Mucosa of stomach (tissue), 1 donor: ENCODE results near the gene NBPF9.
"Not testable (repeated sequence)": the region's sequence is repeated elsewhere in the genome, so short reads cannot be mapped to it uniquely, and the experiment has no call there.

Experiments
- H3K27me3 ChIP-seq: one replicate; pipeline ENCODE4 v1.7.0; 2013; ENCODE audit warnings: mild to moderate bottlenecking, low read length; ENCODE audit not compliant: control insufficient read depth, insufficient read depth
- H3K36me3 ChIP-seq: one replicate; pipeline ENCODE4 v1.7.0; 2013; ENCODE audit warnings: low read length; ENCODE audit not compliant: control insufficient read depth, insufficient read depth
- H3K4me1 ChIP-seq: one replicate; pipeline ENCODE4 v1.7.0; 2013; ENCODE audit warnings: mild to moderate bottlenecking, low read length; ENCODE audit not compliant: control insufficient read depth, insufficient read depth
- H3K4me3 ChIP-seq: one replicate; pipeline ENCODE4 v1.7.0; 2013; ENCODE audit warnings: low read length
- H3K9ac ChIP-seq: one replicate; pipeline ENCODE4 v1.7.0; 2013; ENCODE audit warnings: mild to moderate bottlenecking, low read length, moderate library complexity
- H3K9me3 ChIP-seq: one replicate; pipeline ENCODE4 v1.7.0; 2013; ENCODE audit warnings: mild to moderate bottlenecking, low read length, moderate library complexity; ENCODE audit not compliant: control insufficient read depth
- donor health status: Pancreatic carcinoma.

NBPF9 gene

GRCh38 chr1:149075505-149076127 is 27.7 kb downstream of the NBPF9 start:
- H3K4me1 ChIP-seq, H3K4me3 ChIP-seq, H3K9me3 ChIP-seq, H3K27me3 ChIP-seq, H3K36me3 ChIP-seq, H3K9ac ChIP-seq: not testable (repeated sequence)

GRCh38 chr1:149064611-149065010 is 38.7 kb downstream of the NBPF9 start:
- H3K27me3 ChIP-seq, H3K4me1 ChIP-seq, H3K9me3 ChIP-seq, H3K36me3 ChIP-seq, H3K9ac ChIP-seq, H3K4me3 ChIP-seq: not testable (repeated sequence)

GRCh38 chr1:149043056-149043455 is 60.3 kb downstream of the NBPF9 start:
- H3K36me3 ChIP-seq, H3K27me3 ChIP-seq, H3K9me3 ChIP-seq, H3K9ac ChIP-seq, H3K4me3 ChIP-seq, H3K4me1 ChIP-seq: not testable (repeated sequence)

GRCh38 chr1:149033916-149034315 is 69.4 kb downstream of the NBPF9 start:
- H3K4me3 ChIP-seq, H3K9me3 ChIP-seq, H3K9ac ChIP-seq: not testable (repeated sequence)

GRCh38 chr1:149024327-149024726 is 79.0 kb downstream of the NBPF9 start:
- not testable (repeated sequence) for H3K4me1 ChIP-seq, H3K9ac ChIP-seq, H3K4me3 ChIP-seq, H3K9me3 ChIP-seq, H3K27me3 ChIP-seq, H3K36me3 ChIP-seq

More at GRCh38 chr1:149033916-149034315, 69.4 kb downstream of the NBPF9 start:
- not testable (repeated sequence) for H3K4me1 ChIP-seq, H3K27me3 ChIP-seq, H3K36me3 ChIP-seq

- H3K27me3 ChIP-seq, H3K9ac ChIP-seq, H3K4me1 ChIP-seq, H3K9me3 ChIP-seq, H3K4me3 ChIP-seq, H3K36me3 ChIP-seq: not testable (repeated sequence)
Observed at GRCh38 chr1:149018577-149018976, 84.8 kb downstream of the NBPF9 start.

- H3K4me1 ChIP-seq, H3K9me3 ChIP-seq, H3K27me3 ChIP-seq, H3K36me3 ChIP-seq, H3K9ac ChIP-seq, H3K4me3 ChIP-seq: not testable (repeated sequence)
Observed at GRCh38 chr1:149016626-149017025, 86.7 kb downstream of the NBPF9 start.

GRCh38 chr1:149015522-149015921 is 87.8 kb downstream of the NBPF9 start:
- not testable (repeated sequence) for H3K4me1 ChIP-seq, H3K36me3 ChIP-seq, H3K4me3 ChIP-seq, H3K9me3 ChIP-seq, H3K27me3 ChIP-seq, H3K9ac ChIP-seq

GRCh38 chr1:149013513-149013912 is 89.8 kb downstream of the NBPF9 start:
- not testable (repeated sequence) for H3K36me3 ChIP-seq, H3K9ac ChIP-seq, H3K27me3 ChIP-seq, H3K4me1 ChIP-seq, H3K9me3 ChIP-seq, H3K4me3 ChIP-seq

- not testable (repeated sequence) for H3K4me1 ChIP-seq, H3K36me3 ChIP-seq, H3K9me3 ChIP-seq, H3K9ac ChIP-seq, H3K27me3 ChIP-seq, H3K4me3 ChIP-seq
Observed at GRCh38 chr1:149012599-149012998, 90.8 kb downstream of the NBPF9 start.

- not testable (repeated sequence) for H3K9me3 ChIP-seq, H3K36me3 ChIP-seq, H3K4me1 ChIP-seq, H3K9ac ChIP-seq, H3K27me3 ChIP-seq, H3K4me3 ChIP-seq
Observed at GRCh38 chr1:149009761-149010160, 93.6 kb downstream of the NBPF9 start.

GRCh38 chr1:149008769-149009168 is 94.6 kb downstream of the NBPF9 start:
- H3K4me1 ChIP-seq, H3K27me3 ChIP-seq, H3K36me3 ChIP-seq, H3K9me3 ChIP-seq, H3K4me3 ChIP-seq, H3K9ac ChIP-seq: not testable (repeated sequence)

- not testable (repeated sequence) for H3K36me3 ChIP-seq, H3K9ac ChIP-seq, H3K4me3 ChIP-seq, H3K27me3 ChIP-seq, H3K9me3 ChIP-seq, H3K4me1 ChIP-seq
Observed at GRCh38 chr1:149008326-149008725, 95.0 kb downstream of the NBPF9 start.
